Measurements from ENCODE around the gene NKX2-3. TPM values are rescaled to one million over a fixed set of nuclear protein-coding genes. Genes with fewer than 3 reads are reported as not detected.
A peak's percentile ranks its signal among the peaks of the same experiment; 100 is the strongest.

Gene NKX2-3
- total RNA-seq, 1 donor from 2014 or later, result not detected

- H3K27me3 ChIP-seq, result peaks cover 14% of the 10 kb centered on the region
- intact Hi-C loops (cut with DNase I), result no loop called here
- TF ChIP-seq POLR2AphosphoS5 (IDR thresholded peaks at IDR 0.05; ENCODE audit: insufficient read depth in 1 of 2, low read depth in 1 of 2), result no peak
- no peaks in the 10 kb centered on the region for H3K36me3 ChIP-seq
- no peak for DNase-seq (ENCODE audit: extremely low spot score in 2 of 2)
- no peak overlapping the region for H3K27ac ChIP-seq
- H3K9me3 ChIP-seq, result no peaks in the 10 kb centered on the region
- H3K4me3 ChIP-seq, result peak overlapping the region in 1 of 2 donors; percentile 7
- peaks cover 28% of the 10 kb centered on the region for H3K4me1 ChIP-seq
Observed at GRCh38 chr10:99540306-99540656, 7.5 kb downstream of the NKX2-3 start.

- H3K27ac ChIP-seq, result no peak overlapping the region
- no peaks in the 10 kb centered on the region for H3K9me3 ChIP-seq
- intact Hi-C loops (cut with DNase I), result no loop called here
- H3K4me3 ChIP-seq, result peak overlapping the region in 1 of 2 donors; percentile 7
- peaks cover 14% of the 10 kb centered on the region for H3K27me3 ChIP-seq
- H3K4me1 ChIP-seq, result peaks cover 23% of the 10 kb centered on the region
- no peaks in the 10 kb centered on the region for H3K36me3 ChIP-seq
- TF ChIP-seq CTCF (IDR thresholded peaks at IDR 0.05) (no peak), POLR2A (IDR thresholded peaks at IDR 0.05) (no peak), POLR2AphosphoS5 (IDR thresholded peaks at IDR 0.05; ENCODE audit: insufficient read depth in 1 of 2, low read depth in 1 of 2) (no peak)
- no peak for DNase-seq (ENCODE audit: extremely low spot score in 2 of 2)
Observed at GRCh38 chr10:99540657-99541531, 8.2 kb downstream of the NKX2-3 start.

GRCh38 chr10:99544322-99544721, 11.6 kb downstream of the NKX2-3 start:
- Histone ChIP-seq H3K4me1 (peaks cover 10% of the 10 kb centered on the region), H3K9me3 (no peaks in the 10 kb centered on the region), H3K4me3 (no peak overlapping the region), H3K27ac (no peak overlapping the region), H3K27me3 (no peaks in the 10 kb centered on the region), H3K36me3 (no peaks in the 10 kb centered on the region)
- DNase-seq (ENCODE audit: extremely low spot score in 2 of 2), result no peak
- intact Hi-C loops (cut with DNase I), result no loop called here
- TF ChIP-seq POLR2A (IDR thresholded peaks at IDR 0.05), result no peak
- no peak for TF ChIP-seq POLR2AphosphoS5 (IDR thresholded peaks at IDR 0.05; ENCODE audit: insufficient read depth in 1 of 2, low read depth in 1 of 2)
- no peak for TF ChIP-seq CTCF (IDR thresholded peaks at IDR 0.05)

- H3K4me3 ChIP-seq, result no peak overlapping the region
- no peaks in the 10 kb centered on the region for H3K4me1 ChIP-seq
- H3K27me3 ChIP-seq, result no peaks in the 10 kb centered on the region
- no peaks in the 10 kb centered on the region for H3K36me3 ChIP-seq
- intact Hi-C loops (cut with DNase I), result no loop called here
- H3K9me3 ChIP-seq, result no peaks in the 10 kb centered on the region
- no peak overlapping the region for H3K27ac ChIP-seq
- DNase-seq (ENCODE audit: extremely low spot score in 2 of 2), result no peak
- TF ChIP-seq POLR2AphosphoS5 (IDR thresholded peaks at IDR 0.05; ENCODE audit: insufficient read depth in 1 of 2, low read depth in 1 of 2), result no peak
Observed at GRCh38 chr10:99548041-99548530, 15.3 kb downstream of the NKX2-3 start.

- no peak overlapping the region for H3K27ac ChIP-seq
- TF ChIP-seq POLR2A (IDR thresholded peaks at IDR 0.05) (no peak), POLR2AphosphoS5 (IDR thresholded peaks at IDR 0.05; ENCODE audit: insufficient read depth in 1 of 2, low read depth in 1 of 2) (no peak), CTCF (IDR thresholded peaks at IDR 0.05) (no peak)
Observed at GRCh38 chr10:99551158-99551557, 18.4 kb downstream of the NKX2-3 start.

GRCh38 chr10:99551616-99552015, 18.9 kb downstream of the NKX2-3 start:
- intact Hi-C loops (cut with DNase I), result no loop called here
- Histone ChIP-seq H3K27ac (no peak overlapping the region), H3K36me3 (no peaks in the 10 kb centered on the region), H3K27me3 (no peaks in the 10 kb centered on the region), H3K4me1 (no peaks in the 10 kb centered on the region), H3K9me3 (no peaks in the 10 kb centered on the region), H3K4me3 (no peak overlapping the region)
- TF ChIP-seq CTCF (IDR thresholded peaks at IDR 0.05), result no peak
- no peak for TF ChIP-seq POLR2AphosphoS5 (IDR thresholded peaks at IDR 0.05; ENCODE audit: insufficient read depth in 1 of 2, low read depth in 1 of 2)
- no peak for TF ChIP-seq POLR2A (IDR thresholded peaks at IDR 0.05)
- no peak for DNase-seq (ENCODE audit: extremely low spot score in 2 of 2)

More at GRCh38 chr10:99551158-99551557, 18.4 kb downstream of the NKX2-3 start:
- intact Hi-C loops (cut with DNase I), result no loop called here
- no peaks in the 10 kb centered on the region for H3K27me3 ChIP-seq
- H3K36me3 ChIP-seq, result no peaks in the 10 kb centered on the region
- H3K4me1 ChIP-seq, result no peaks in the 10 kb centered on the region
- no peaks in the 10 kb centered on the region for H3K9me3 ChIP-seq
- no peak overlapping the region for H3K4me3 ChIP-seq
- no peak for DNase-seq (ENCODE audit: extremely low spot score in 2 of 2)
